GM19467 (cell line): ENCODE measurements around the gene RHOG.
"Not testable (repeated sequence)": the region's sequence is repeated elsewhere in the genome, so short reads cannot be mapped to it uniquely, and the experiment has no call there.

Experiments used
- ATAC-seq: cut with Tn5 transposase; IDR thresholded peaks from one replicate; pipeline ENCODE4 v1.9.1; 2021; ENCODE audit warnings: mild to moderate bottlenecking, moderate library complexity; ENCODE audit not compliant: unreplicated experiment

Gene RHOG

DNA sequence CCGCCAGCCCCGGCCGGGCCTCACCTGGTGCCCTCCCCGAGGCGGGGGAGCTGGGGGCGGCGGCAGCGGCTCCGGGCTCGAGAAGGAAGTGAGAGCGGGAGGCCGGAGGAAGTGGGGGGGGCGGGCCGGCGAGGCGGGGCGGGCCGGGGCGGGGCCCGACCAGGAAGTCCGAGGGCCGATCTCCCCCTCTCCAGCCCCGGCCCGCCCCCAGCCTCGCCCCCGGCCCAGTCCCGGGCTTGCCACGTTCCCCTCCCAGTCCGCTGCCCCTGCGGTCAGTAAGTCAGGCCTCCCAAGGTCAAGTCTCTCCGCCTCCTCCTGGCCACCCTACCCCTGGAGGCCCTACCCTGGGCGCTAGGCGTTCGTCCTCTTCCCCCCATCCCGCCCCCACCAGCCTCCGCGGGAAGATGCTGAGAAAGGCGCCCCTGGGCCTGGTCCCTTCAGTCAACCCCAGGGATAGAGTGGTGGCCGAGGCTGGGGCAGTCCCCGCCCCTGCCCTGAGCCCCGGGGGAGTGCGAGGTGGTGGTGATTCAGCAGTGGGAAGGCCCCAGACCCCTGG, at the start of gene RHOG:
TSS of gene RHOG (minus strand) at position 90 of the 556 bp plus-strand sequence. CDS start 12,821 bp downstream, outside the sequence.
- ATAC-seq: peak; percentile 29

DNA sequence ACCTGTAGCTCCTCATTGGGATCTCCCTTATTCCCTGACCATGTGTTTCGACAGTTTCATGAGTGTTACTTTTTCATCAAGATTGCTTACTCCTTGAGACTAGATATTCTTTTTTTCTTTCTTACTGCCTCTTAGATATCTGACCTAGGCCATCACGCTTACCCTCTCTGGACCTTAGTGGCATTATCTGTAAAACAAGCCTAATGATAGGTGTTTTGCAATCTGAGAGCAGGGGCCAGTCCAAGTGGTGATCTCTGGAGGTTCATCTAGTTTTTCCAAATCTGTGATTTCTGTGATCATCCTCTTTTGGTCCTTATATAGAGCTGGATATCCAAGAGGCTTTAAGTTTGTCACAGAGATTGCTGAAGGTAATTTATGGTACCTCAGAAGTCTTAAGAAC, 49.3 kb upstream of the RHOG start:
- ATAC-seq: no peak

DNA sequence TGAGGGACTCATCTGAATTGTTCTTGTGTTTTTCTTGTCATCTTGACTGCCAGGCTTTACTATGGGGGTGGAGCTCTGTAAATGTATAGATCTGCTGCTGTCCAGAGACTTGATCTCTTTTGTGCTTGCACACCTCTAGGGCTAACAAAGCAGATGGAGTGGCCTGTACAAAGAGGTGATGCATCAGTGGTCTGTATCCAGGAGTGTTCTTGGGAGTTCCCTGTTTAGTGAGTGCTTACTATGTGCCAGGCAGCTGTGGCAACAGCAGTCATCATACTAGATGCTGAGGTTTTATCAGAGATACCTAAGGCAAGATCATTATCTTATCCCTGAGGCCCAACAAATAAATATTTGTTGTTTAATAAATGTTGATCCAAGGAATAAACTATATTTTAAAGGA, 48.1 kb upstream of the RHOG start:
- no peak for ATAC-seq

DNA sequence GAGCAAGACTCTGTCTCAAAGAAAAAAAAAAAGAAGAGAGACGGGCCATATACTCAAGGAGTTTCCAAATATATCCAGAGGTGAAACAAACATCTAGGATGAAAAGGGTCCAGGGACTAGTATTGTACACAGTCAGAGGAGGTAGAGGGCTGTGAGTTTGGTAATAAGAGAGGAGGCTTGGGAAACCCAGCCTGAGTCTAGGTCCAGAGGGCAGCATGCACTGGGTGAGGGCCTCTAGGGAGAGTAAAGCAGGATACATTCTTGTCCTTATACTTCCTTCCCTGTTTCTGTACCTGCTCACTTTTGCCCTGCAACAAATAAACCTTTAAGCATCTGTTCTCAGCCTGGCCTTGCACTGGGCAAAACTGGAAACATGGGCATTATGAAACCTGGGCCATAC, 46.2 kb upstream of the RHOG start:
- no peak for ATAC-seq

DNA sequence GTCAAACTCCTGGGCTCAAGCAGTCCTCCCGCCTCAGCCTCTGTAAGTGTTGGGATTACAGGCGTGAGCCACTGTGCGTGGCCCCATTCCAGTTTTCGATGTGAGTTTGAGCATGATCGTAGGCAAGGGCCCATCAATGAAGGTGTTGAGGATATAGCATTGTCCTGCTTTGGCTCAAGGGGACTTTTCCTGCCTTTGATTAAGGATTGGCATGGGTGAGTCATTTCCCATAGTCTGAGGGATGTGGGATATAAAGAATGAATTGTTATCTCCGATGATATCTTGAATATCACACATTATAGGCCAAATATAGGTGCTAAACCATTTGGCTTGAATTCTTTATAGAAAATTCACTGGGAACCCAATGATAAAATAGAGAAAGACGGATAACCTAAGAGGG, 45.1 kb upstream of the RHOG start:
- no peak for ATAC-seq

DNA sequence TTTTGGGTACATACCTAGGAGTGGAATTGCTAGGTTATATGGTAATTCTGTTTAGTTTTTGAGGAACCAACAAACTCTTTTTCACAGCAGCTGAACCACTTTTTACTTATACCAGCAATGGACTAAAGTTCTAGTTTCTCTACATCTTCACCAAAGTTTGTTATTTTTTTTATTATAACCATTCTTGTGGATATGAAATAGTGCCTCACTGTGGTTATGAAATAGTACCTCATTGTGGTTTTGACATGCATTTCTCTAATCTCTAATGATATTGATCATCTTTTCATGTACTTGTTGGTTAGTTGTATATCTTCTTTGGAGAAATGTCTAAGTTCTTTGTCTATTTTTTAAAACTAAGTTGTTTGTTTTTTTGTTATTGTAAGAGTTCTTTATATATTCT, 41.9 kb upstream of the RHOG start:
- ATAC-seq: no peak

DNA sequence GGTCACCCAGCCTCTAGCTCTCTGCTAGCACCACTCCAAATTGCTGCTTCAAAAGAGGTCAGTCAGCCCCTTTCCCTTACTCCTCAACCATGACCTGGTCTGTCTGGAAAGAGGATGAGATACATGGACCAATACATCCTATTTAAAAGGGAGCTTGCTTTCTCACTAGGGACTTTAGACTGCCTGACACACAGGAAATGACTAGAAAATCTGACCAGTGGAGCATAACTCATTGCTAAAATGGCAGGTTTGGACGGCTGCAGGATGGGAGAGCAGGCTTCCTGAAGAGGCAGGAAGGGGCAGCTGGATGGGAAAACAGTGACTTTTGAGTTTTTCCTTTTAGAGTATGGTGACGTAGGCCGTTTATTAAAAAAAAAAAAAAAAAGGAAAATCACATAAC, 40.0 kb upstream of the RHOG start:
- no peak for ATAC-seq

DNA sequence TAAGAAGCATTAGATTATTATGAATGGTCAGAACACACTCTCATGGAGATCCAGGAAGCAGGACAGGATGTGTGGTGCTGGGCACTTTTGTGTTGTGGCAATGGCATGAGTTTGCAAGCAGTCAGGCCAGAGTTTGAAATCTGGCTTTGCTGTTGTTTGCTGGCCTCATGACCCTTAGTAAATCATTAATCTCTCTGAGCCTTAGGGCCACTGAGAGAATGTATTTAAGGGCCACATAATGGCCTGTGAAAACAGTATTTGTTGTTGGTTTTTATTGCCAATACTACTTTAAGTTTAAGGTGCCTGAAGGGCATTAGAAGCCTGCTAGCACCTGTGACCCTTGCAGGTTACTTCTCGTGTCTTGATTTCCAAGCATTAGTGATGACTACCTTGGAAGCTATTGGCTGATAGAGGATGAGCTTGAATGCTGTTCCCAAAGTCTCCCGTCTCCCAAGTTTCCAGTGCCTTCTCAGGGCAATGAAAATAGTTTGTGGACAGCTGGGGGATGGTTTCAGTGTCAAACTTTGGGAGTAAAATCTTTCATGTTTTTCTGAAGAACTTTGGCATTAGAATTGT, 39.3 kb upstream of the RHOG start:
- ATAC-seq: no peak

DNA sequence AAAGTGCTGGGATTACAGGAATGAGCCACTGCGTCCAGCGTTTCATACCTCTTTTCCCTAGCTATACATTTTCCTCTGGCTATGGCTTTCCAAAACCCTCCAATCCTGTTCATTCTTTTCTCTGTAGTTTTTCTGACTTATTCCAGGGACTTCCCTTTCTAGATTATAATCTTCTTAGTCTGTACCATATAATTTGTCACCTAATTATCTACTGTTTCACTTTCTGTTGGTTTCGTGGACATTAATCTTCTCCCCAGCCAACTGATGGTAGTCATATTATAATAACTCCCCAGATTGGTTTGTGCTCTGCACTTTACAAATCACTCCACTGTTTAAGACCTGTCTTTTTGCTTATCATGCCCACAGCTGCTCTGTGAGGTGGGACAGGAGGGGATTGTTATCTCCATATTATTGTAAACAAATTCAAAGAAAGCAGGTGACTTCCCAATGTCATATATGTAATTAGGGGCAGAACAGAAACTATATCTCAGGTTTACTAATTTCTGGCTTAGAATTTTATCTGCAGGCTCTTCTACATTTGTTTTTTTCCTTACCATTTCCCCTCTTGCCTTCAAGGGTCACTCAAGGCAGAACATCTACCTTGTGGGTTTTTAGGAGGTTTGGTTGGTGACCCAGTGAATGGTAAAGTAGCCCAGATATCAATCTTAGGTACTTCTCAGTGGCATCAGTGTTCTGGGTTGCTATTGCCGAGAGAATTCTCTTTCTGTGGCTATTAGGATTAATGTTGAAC, 38.6 kb upstream of the RHOG start:
- ATAC-seq: no peak

DNA sequence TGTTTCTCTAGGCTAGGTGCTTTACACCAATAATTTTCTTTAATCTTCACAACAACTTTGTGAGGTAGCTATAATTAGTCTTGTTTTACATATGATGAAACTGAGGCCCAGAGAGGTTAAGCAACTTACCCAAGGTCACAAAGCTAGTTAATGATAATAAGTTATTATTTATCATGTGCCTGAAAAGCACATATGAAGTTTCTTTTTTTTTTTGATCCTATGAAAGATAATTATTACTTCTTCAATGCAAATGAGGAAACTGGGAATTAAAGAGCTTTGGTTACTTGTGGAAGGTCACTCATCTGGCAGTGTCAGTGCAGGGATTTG, 37.5 kb upstream of the RHOG start:
- no peak for ATAC-seq

DNA sequence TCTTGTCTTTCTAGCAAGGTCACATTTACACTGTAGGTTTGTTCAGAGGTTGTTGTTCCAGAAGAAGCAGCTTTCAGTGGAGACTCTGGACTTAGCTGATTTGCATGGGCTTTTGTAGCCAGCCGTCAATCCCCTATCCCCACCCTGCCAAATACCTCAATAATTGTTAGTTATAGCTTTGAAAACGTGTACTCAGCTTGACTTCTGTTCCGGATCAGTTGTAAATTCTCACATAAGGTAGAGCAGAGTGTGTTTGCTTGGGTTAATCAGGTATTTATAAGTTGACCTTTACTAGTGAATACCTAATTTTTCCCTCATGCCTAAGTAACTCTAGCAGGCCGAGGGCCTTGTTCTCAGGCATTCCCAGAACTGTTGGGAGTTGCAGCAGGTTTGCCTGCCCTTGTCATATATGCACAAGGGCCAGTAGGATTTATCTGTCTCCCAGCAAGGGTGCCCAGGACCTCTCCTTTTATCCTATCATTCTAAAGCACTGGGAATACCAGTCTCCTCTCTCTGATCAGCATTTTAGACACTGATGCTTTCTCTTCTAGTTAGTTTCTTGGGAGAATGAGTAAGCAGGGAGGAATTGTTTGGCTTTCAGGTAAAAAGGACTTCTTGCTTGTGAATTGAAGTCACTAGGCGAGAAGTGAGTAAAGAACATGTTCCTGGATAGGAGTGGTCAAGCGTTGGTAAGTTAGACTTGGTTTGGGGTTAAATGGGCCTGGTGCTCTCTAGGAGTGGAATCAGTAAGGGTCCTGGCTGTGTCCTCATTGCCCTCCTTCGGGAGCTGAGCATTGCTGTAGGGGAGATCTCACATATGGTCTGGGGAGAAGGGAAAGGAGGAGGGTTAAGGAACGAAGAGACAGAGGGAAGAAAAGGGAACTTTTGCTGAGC, 36.9 kb upstream of the RHOG start:
- no peak for ATAC-seq

DNA sequence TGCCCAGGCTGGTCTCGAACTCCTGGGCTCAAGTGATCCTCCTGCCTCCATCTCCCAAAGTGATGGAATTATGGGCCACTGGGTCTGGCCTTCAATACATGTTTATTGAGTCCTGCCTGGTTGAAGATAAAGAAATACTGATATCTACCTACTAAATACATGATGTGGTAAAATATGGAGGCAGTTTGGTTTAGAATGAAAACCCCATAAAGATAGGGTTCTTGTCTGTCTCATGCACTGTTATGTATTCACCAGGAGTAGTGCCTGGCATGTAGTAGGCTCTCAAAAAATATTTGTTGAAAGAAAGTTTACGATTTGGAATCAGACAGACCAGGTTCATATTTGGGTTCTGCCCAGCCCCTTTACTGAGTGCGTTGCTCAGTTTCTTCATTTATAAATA, 35.9 kb upstream of the RHOG start:
- ATAC-seq: no peak

DNA sequence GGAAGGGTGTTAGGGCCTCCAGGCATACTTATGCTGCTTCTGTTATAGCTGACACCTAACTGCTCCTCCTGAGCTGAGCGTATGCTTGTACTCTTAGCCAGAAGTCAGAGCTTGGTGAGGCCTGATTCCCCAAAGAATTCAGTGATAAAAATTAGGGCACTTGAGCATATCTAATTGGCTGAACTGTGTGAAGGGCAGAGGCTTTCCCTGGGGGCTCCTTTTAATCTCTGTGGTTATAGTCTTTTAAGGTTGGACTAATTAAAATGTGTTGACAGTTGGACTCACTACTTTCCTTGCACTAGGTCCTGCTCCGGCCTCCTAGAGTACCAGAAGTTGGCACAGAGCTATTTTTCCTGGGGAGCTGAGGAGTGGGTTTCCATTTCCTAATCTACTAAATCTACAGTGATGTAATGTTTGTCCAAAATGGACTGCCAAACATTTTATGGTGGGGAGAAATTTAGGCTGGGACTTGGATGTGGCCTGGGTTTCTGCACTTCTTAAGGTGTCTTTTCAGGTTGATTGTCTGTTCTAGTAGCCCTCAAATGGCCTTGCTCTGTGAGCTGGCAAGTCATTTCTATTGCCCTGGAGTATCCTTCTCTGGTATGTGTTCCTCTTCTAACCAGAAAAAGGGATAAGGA, 33.1 kb upstream of the RHOG start:
- no peak for ATAC-seq

DNA sequence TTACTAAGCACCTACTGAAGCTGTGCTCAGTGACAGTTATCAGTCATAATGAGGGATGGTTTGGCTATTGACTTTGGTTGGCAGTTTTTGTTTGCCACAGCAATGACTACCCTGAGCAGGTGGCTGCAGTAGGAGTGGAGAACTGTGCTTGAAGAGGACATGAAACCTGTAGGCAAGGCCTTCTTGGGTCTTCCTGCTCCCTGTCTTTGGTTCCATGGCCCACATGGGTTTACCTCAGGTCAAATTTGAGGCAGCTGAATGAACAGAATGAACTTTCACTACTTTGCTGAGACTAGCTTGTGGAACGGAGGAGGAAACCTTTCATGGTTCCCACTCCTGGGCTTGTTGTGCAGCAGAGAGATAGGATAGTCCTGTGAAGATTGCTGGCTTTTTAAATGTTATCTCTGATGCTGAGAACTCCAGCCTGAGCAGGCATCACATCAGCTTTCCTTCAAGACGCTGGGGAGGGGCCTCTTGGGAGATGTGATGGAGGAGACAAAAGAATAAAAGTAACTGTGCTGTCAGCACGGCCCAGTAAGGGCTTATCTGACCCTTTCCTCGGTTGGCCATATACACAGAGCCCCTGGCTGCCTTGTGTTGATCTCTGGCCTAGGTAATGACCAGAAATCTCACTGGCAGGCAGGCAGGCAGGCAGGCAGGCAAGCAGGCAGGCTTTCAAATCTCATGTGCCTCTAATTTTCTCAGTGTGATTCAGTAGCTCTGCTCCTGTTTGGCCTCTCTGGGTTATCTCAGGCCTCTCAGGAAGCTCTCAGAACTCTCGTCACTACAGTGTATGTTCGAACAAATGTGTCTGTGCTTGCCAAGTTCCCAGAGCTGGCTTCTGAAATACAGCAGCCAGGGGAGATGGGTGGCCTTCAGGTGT, 26.7 kb upstream of the RHOG start:
- ATAC-seq: no peak

DNA sequence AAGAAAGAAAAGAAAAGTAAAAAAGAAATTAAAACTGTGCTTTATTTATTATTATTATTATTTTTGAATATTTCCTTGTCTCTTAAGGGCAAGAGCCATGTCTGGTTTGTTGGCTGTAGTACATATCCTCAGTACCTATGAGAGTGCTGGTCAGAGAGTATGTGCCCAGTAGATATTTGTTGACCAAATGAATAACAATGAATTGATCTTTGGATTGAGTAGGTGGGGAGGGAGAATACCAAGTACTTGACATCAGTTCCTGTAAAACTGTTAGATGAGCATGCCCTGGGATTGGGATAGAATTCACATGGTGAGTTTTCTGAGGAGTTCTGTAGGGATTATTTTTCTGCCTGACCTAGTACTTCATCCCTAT, 26.1 kb upstream of the RHOG start:
- ATAC-seq: no peak

DNA sequence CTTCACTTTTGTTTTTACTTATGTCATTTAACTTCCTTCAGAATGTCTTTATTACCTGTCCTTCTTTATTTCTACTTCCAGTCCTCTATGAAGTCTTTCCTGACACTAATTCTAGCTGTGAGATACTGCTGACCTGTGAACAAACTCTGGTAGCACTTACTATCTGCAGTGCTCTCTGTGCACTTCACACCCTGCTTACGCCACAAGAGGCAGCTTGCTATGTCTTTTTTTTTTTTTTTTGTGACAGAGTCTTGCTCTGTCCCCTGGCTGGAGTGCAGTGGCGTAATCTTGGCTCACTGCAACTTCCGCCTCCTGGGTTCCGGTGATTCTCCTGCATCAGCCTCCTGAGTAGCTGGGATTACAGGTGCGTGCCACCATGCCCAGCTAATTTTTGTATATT, 25.4 kb upstream of the RHOG start:
- no peak for ATAC-seq

DNA sequence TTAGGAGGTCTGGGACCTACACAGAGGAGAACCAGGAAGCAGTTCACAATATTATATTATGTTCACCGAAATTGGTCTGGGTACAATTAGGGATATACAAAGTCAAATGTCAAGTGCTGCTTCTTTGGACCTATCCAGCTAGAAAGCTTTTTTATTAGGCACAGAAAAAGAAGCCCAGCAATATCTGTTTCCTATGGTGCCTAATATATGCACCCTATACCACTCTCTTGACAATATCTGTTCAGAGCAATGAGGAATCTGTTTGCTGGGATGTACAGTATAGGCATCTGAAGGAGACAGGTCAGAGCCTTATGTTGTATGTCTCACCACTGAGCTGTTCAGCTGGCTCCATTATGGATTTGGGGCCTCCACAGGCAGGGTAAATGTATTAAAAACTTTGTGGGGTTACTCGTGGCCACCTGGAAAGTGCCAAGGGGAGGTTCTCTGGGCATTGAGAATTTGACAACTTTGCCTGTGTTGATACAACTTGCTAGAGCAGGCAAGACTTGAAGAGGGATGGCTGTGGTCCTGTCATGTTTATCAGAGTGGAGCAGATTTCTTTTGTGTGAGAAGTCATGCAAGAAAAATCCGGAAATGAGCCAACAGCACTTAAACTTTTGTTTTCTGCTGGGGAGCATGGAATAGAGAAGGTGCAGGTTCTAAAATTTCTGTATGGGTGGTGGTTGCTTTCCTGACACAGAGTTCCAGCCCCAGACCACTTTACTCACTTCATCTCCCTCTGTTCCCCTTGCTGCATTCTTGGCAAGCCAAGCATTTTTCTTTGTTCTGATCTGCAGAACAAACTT, 24.8 kb upstream of the RHOG start:
- no peak for ATAC-seq

DNA sequence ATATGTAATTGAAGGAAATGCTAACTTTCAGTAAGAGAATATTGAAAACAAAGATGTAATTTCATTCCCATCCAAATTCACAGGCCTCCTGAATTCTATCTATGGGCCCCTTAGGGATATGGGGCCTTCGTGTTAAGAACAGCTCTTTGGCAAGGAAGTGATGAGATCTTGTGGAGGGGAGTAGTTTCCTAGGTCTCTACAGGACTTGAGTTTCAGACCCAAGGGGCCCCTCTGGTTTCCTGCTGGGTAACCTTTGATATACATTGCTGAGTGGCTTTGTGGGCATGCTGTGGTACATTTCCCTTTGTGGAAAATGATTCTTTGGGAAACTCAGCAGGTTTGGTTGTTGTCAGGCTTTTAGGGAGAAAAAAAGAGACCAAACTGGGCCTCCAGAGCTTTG, 20.9 kb upstream of the RHOG start:
- ATAC-seq: no peak

DNA sequence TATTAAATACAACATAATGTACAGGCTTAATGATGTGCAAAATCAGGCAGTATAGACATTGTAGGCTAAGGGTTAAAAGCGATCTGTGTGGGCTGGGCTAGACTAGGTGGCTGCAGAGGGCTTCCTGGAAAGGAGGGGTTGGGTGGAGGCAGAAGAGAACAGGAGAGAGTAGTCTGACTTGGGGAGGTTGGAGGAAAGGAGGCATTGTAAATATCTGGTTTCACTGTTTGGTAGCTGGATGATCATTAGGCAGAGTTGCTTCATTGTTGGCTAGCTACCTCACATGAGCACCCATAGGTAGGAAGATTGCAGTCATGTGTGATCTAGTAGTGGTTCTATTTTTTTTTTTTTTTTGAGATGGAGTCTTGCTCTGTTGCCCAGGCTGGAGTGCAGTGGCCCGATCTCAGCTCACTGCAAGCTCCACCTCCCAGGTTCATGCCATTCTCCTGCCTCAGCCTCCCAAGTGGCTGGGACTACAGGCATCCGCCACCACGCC, 20.2 kb upstream of the RHOG start:
- ATAC-seq: not testable (repeated sequence)
